Trophoblast cell (in vitro differentiated cells and primary cell): Measurements from ENCODE around the gene S100A4.
A peak's percentile ranks its signal among the peaks of the same experiment; 100 is the strongest.

Experiments used
- DNase-seq, 2 donors: peaks; one replicate each; pipeline ENCODE4 v3.0.0-alpha.2; 2016
- H2AFZ ChIP-seq: 2 replicates; pipeline ENCODE4 v1.6.1; 2013; ENCODE audit warnings: low read length, moderate library complexity, mild to moderate bottlenecking; ENCODE audit not compliant: insufficient read depth, poor library complexity
- H2AK5ac ChIP-seq: 2 replicates; pipeline ENCODE4 v1.6.1; 2013; ENCODE audit warnings: mild to moderate bottlenecking, low read length
- H2BK120ac ChIP-seq: 2 replicates; pipeline ENCODE4 v1.6.1; 2013; ENCODE audit warnings: low read length, mild to moderate bottlenecking, moderate library complexity; ENCODE audit not compliant: insufficient read depth, poor library complexity
- H2BK12ac ChIP-seq: 2 replicates; pipeline ENCODE4 v1.6.1; 2013; ENCODE audit warnings: mild to moderate bottlenecking, low read length, moderate library complexity
- H2BK5ac ChIP-seq: 2 replicates; pipeline ENCODE4 v1.6.1; 2013; ENCODE audit warnings: low read length, low read depth, moderate library complexity, mild to moderate bottlenecking; ENCODE audit not compliant: poor library complexity
- H3K14ac ChIP-seq: 2 replicates; pipeline ENCODE4 v1.6.1; 2013; ENCODE audit warnings: mild to moderate bottlenecking, low read length
- H3K18ac ChIP-seq: 2 replicates; pipeline ENCODE4 v1.6.1; 2013; ENCODE audit warnings: mild to moderate bottlenecking, low read length
- H3K23ac ChIP-seq: 2 replicates; pipeline ENCODE4 v1.6.1; 2013; ENCODE audit warnings: low read length
- H3K27ac ChIP-seq: 2 replicates; pipeline ENCODE4 v1.5.1; 2013; ENCODE audit warnings: low read depth, mild to moderate bottlenecking, inconsistent platforms, low read length, moderate library complexity
- H3K27me3 ChIP-seq: 2 replicates; pipeline ENCODE4 v1.6.1; 2013; ENCODE audit warnings: inconsistent platforms, mild to moderate bottlenecking, low read length, moderate library complexity; ENCODE audit not compliant: insufficient read depth
- H3K36me3 ChIP-seq, 2 experiments: 1 replicate in 1 of 2; 2 replicates in 1 of 2; pipeline ENCODE4 v1.6.1; 2013; ENCODE audit warnings: low read length in 2 of 2, mild to moderate bottlenecking in 2 of 2, moderate library complexity in 1 of 2; ENCODE audit not compliant: insufficient read depth in 2 of 2, control insufficient read depth in 1 of 2
- H3K4ac ChIP-seq: 2 replicates; pipeline ENCODE4 v1.6.1; 2013; ENCODE audit warnings: low read depth, mild to moderate bottlenecking, low read length, moderate library complexity
- H3K4me1 ChIP-seq, 2 experiments: 1 replicate in 1 of 2; 2 replicates in 1 of 2; pipeline ENCODE4 v1.6.1; 2013; ENCODE audit warnings: low read length in 2 of 2, mild to moderate bottlenecking in 2 of 2, moderate library complexity in 1 of 2; ENCODE audit not compliant: insufficient read depth in 2 of 2, control insufficient read depth in 1 of 2
- H3K4me2 ChIP-seq: 2 replicates; pipeline ENCODE4 v1.6.1; 2013; ENCODE audit warnings: inconsistent platforms, mild to moderate bottlenecking, low read length, moderate library complexity
- H3K4me3 ChIP-seq: 2 replicates; pipeline ENCODE4 v1.5.1; 2013; ENCODE audit warnings: mild to moderate bottlenecking, low read depth, low read length, inconsistent platforms
- H3K79me1 ChIP-seq: one replicate; pipeline ENCODE4 v1.6.1; 2013; ENCODE audit warnings: low read length
- H3K79me2 ChIP-seq: 2 replicates; pipeline ENCODE4 v1.6.1; 2013; ENCODE audit warnings: low read length, mild to moderate bottlenecking; ENCODE audit not compliant: control insufficient read depth, insufficient read depth, poor library complexity
- H3K9ac ChIP-seq: 2 replicates; pipeline ENCODE4 v1.6.1; 2013; ENCODE audit warnings: mild to moderate bottlenecking, low read length
- H3K9me3 ChIP-seq: 2 replicates; pipeline ENCODE4 v1.6.1; 2013; ENCODE audit warnings: low read depth, mild to moderate bottlenecking, control low read depth, inconsistent platforms, low read length; ENCODE audit not compliant: insufficient read depth
- H4K12ac ChIP-seq: 2 replicates; pipeline ENCODE4 v1.6.1; 2013; ENCODE audit warnings: low read depth, mild to moderate bottlenecking, low read length, moderate library complexity
- H4K8ac ChIP-seq: 2 replicates; pipeline ENCODE4 v1.6.1; 2013; ENCODE audit warnings: low read depth, mild to moderate bottlenecking, low read length, moderate library complexity
- H4K91ac ChIP-seq: one replicate; pipeline ENCODE4 v1.6.1; 2013; ENCODE audit warnings: low read depth, mild to moderate bottlenecking, low read length, moderate library complexity
- WGBS: extraction: QIAGEN DNeasy Blood & Tissue Kit; methylation state at CpG from one replicate; pipeline ENCODE4 v1.1.7; 2013; ENCODE audit warnings: missing lambda C conversion rate; ENCODE audit not compliant: insufficient read length, insufficient coverage; ENCODE audit errors: extremely low coverage; 5-methylcytosine and 5-hydroxymethylcytosine counted together

The S100A4 gene

GRCh38 chr1:153495536-153495935, 50.1 kb downstream of the S100A4 start:
- H3K4me2 ChIP-seq, result no peak overlapping the region
- no peaks in the 10 kb centered on the region for H3K9me3 ChIP-seq
- no peak overlapping the region for H4K12ac ChIP-seq
- H2AK5ac ChIP-seq, result no peak overlapping the region
- H4K8ac ChIP-seq, result no peak overlapping the region
- H3K27me3 ChIP-seq, result no peaks in the 10 kb centered on the region
- H2AFZ ChIP-seq, result no peak overlapping the region
- H3K27ac ChIP-seq, result no peak overlapping the region
- no peak overlapping the region for H3K23ac ChIP-seq
- no peak overlapping the region for H2BK5ac ChIP-seq
- no peak overlapping the region for H3K4me3 ChIP-seq
- no peak overlapping the region for H4K91ac ChIP-seq
- no peaks in the 10 kb centered on the region for H3K36me3 ChIP-seq
- no peak overlapping the region for H3K14ac ChIP-seq
- no peaks in the 10 kb centered on the region for H3K79me2 ChIP-seq
- H3K79me1 ChIP-seq, result no peaks in the 10 kb centered on the region
- no peak for DNase-seq
- no CpG with 5 or more reads among the region's 6 CpGs for WGBS
- peaks cover 0 to 12% of the 10 kb centered on the region in 2 experiments for H3K4me1 ChIP-seq
- no peak overlapping the region for H3K4ac ChIP-seq
- H3K9ac ChIP-seq, result no peak overlapping the region
- no peak overlapping the region for H3K18ac ChIP-seq
- no peak overlapping the region for H2BK120ac ChIP-seq
- H2BK12ac ChIP-seq, result no peak overlapping the region

- no peaks in the 10 kb centered on the region for H3K9me3 ChIP-seq
- no peak overlapping the region for H3K4me3 ChIP-seq
- no peak overlapping the region for H3K23ac ChIP-seq
- no peak overlapping the region for H2BK120ac ChIP-seq
- peaks cover 4 to 12% of the 10 kb centered on the region in 2 experiments for H3K4me1 ChIP-seq
- H3K4me2 ChIP-seq, result no peak overlapping the region
- H3K18ac ChIP-seq, result no peak overlapping the region
- no peak overlapping the region for H4K91ac ChIP-seq
- H3K14ac ChIP-seq, result no peak overlapping the region
- H3K4ac ChIP-seq, result no peak overlapping the region
- no peak overlapping the region for H2BK5ac ChIP-seq
- no CpG with 5 or more reads among the region's 6 CpGs for WGBS
- H3K79me2 ChIP-seq, result no peaks in the 10 kb centered on the region
- H3K9ac ChIP-seq, result no peak overlapping the region
- H4K12ac ChIP-seq, result no peak overlapping the region
- H4K8ac ChIP-seq, result no peak overlapping the region
- H3K36me3 ChIP-seq, result no peaks in the 10 kb centered on the region
- peak; percentile 52 to 83 for DNase-seq
- H2AFZ ChIP-seq, result no peak overlapping the region
- H3K27me3 ChIP-seq, result no peaks in the 10 kb centered on the region
- no peak overlapping the region for H3K27ac ChIP-seq
- H3K79me1 ChIP-seq, result no peaks in the 10 kb centered on the region
- no peak overlapping the region for H2BK12ac ChIP-seq
- no peak overlapping the region for H2AK5ac ChIP-seq
Observed at GRCh38 chr1:153494976-153495535, 50.5 kb downstream of the S100A4 start.
